ENCODE results near the gene MMEL1.

DNA sequence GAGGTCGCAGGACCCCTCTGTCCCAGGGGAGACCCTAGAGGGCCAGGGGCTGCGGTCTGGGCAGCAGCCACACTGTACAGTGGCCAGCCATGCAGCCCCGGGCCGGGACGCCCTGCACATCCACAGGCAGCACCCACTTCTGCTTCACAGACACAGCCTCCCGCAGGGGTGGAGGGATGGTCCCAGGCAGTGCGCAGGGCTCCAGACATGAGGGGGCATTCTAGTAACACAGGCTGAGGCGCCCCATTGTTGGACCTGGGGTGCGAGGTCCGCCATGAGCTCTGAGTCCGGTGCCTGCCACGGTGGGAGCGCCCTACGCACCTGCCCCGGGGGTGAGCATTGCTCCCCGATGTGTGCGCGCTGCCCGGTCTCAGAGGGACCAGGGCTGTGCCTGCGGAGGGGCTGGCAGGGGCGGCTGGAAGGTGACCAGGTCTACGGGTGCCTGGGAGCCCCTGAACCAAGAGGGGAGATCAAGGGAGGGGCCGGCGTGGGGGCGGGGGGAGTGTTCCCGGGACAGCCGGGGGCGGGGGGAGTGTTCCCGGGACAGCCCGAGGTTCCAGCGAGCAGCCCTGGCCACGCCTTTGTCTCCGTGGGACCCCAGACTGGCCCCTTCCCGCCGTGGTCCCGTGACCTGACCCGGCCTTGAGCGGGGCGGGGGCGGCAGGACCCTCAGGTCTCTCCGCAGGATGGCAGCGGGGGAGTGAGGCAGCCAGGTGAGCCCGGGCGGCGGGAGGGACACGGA, 4.5 kb downstream of the MMEL1 start:
- TF ChIP-seq, protein P1, sequence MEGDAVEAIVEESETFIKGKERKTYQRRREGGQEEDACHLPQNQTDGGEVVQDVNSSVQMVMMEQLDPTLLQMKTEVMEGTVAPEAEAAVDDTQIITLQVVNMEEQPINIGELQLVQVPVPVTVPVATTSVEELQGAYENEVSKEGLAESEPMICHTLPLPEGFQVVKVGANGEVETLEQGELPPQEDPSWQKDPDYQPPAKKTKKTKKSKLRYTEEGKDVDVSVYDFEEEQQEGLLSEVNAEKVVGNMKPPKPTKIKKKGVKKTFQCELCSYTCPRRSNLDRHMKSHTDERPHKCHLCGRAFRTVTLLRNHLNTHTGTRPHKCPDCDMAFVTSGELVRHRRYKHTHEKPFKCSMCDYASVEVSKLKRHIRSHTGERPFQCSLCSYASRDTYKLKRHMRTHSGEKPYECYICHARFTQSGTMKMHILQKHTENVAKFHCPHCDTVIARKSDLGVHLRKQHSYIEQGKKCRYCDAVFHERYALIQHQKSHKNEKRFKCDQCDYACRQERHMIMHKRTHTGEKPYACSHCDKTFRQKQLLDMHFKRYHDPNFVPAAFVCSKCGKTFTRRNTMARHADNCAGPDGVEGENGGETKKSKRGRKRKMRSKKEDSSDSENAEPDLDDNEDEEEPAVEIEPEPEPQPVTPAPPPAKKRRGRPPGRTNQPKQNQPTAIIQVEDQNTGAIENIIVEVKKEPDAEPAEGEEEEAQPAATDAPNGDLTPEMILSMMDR (IDR thresholded peaks at IDR 0.05), result no peak
- TF ChIP-seq ZFX (IDR thresholded peaks at IDR 0.05; ENCODE audit: borderline replicate concordance), result no peak
